Neural cell (in vitro differentiated cells): Measurements from ENCODE around the gene GNB1. TPM values are rescaled to one million over a fixed set of nuclear protein-coding genes. Genes with fewer than 3 reads are reported as not detected.

Experiments
- H2AFZ ChIP-seq: fragments of 200-600, 300-800 bp; sonication (generic), shearing (Covaris generic); 2 replicates; pipeline ENCODE4 v1.6.0; 2014; ENCODE audit warnings: low read depth, mild to moderate bottlenecking, antibody characterized with exemption, low read length, moderate library complexity
- H3F3A ChIP-seq: fragments of 200-600 bp; shearing (Covaris generic); 2 replicates; pipeline ENCODE4 v1.6.1; 2016; ENCODE audit warnings: mild to moderate bottlenecking, moderate library complexity, mixed read lengths, antibody characterized with exemption, low read length; ENCODE audit not compliant: insufficient read depth, poor library complexity, severe bottlenecking
- H3K27ac ChIP-seq: fragments of 200-600, 300-800 bp; sonication (generic), shearing (Covaris generic); 2 replicates; pipeline ENCODE4 v1.5.1; 2014; ENCODE audit warnings: mild to moderate bottlenecking, low read length, moderate library complexity
- H3K27me3 ChIP-seq: fragments of 300-800, 200-600 bp; sonication (generic), shearing (Covaris generic); 2 replicates; pipeline ENCODE4 v1.6.0; 2014; ENCODE audit warnings: mild to moderate bottlenecking, low read depth, low read length, moderate library complexity; ENCODE audit not compliant: insufficient read depth
- H3K36me3 ChIP-seq: fragments of 300-800, 200-600 bp; sonication (generic), shearing (Covaris generic); 2 replicates; pipeline ENCODE4 v1.5.1; 2014; ENCODE audit warnings: mild to moderate bottlenecking, antibody characterized with exemption, low read length, moderate library complexity; ENCODE audit not compliant: insufficient read depth
- H3K4me2 ChIP-seq: fragments of 300-800, 200-600 bp; sonication (generic), shearing (Covaris generic); 2 replicates; pipeline ENCODE4 v1.6.0; 2014; ENCODE audit warnings: mild to moderate bottlenecking, low read length
- H3K4me3 ChIP-seq: fragments of 300-800, 200-600 bp; sonication (generic), shearing (Covaris generic); 2 replicates; pipeline ENCODE4 v1.5.1; 2014; ENCODE audit warnings: mild to moderate bottlenecking, low read length, moderate library complexity
- H3K79me2 ChIP-seq: fragments of 200-600 bp; shearing (Covaris generic); replicated peaks from 2 replicates; pipeline ENCODE4 v1.6.0; 2014; ENCODE audit warnings: mild to moderate bottlenecking, low read length, moderate library complexity; ENCODE audit not compliant: insufficient read depth
- H3K9ac ChIP-seq: fragments of 300-800, 200-600 bp; sonication (generic), shearing (Covaris generic); 2 replicates; pipeline ENCODE4 v1.6.1; 2016; ENCODE audit warnings: mild to moderate bottlenecking, low read length, mixed read lengths
- H3K9me2 ChIP-seq: fragments of 200-600 bp; shearing (Covaris generic); 2 replicates; pipeline ENCODE4 v1.6.1; 2016; ENCODE audit warnings: mild to moderate bottlenecking, low read length, mixed read lengths; ENCODE audit not compliant: insufficient read depth
- H3K9me3 ChIP-seq: fragments of 200-600, 300-800 bp; sonication (generic), shearing (Covaris generic); 2 replicates; pipeline ENCODE4 v1.6.1; 2016; ENCODE audit warnings: mild to moderate bottlenecking, mixed run types, low read length, moderate library complexity, mixed read lengths
- H4K20me1 ChIP-seq: fragments of 200-600 bp; shearing (Covaris generic); 2 replicates; pipeline ENCODE4 v1.6.1; 2016; ENCODE audit warnings: mild to moderate bottlenecking, mixed run types; ENCODE audit not compliant: insufficient read depth
- EP300 ChIP-seq: fragments of 450-650 bp; conservative IDR thresholded peaks from 2 replicates; pipeline ENCODE4 v1.6.1; 2014; ENCODE audit warnings: antibody characterized with exemption, mild to moderate bottlenecking, moderate library complexity; ENCODE audit not compliant: poor library complexity, severe bottlenecking
- EZH2 ChIP-seq: fragments of 200-600, 300-800 bp; shearing (Covaris generic), sonication (generic); IDR thresholded peaks from 2 replicates; pipeline ENCODE4 v1.6.1; 2014; ENCODE audit warnings: antibody characterized with exemption, low read length, borderline replicate concordance, mild to moderate bottlenecking; ENCODE audit not compliant: insufficient read depth, poor library complexity, severe bottlenecking
- MXI1 ChIP-seq: fragments of 450-650 bp; conservative IDR thresholded peaks from 2 replicates; pipeline ENCODE4 v1.6.1; 2014; ENCODE audit warnings: antibody characterized with exemption, mild to moderate bottlenecking; ENCODE audit not compliant: poor library complexity, severe bottlenecking
- POLR2AphosphoS5 ChIP-seq: IDR thresholded peaks from 2 replicates; pipeline ENCODE4 v1.6.1; 2012
- RAD21 ChIP-seq: fragments of 450-650 bp; conservative IDR thresholded peaks from 2 replicates; pipeline ENCODE4 v1.6.1; 2014; ENCODE audit warnings: antibody characterized with exemption, mild to moderate bottlenecking, moderate library complexity
- SMC3 ChIP-seq: fragments of 450-650 bp; conservative IDR thresholded peaks from 2 replicates; pipeline ENCODE4 v1.6.1; 2014; ENCODE audit warnings: antibody characterized with exemption, mild to moderate bottlenecking, moderate library complexity; ENCODE audit not compliant: poor library complexity
- TAF1 ChIP-seq: IDR thresholded peaks from 2 replicates; pipeline ENCODE4 v1.6.1; 2012; ENCODE audit warnings: low read depth
- polyA plus RNA-seq: library from polyadenylated mRNA; depleted of rRNA; stranded (reverse); fragments of >200 nt; gene quantifications from 2 replicates; pipeline ENCODE4 v1.2.3, GENCODE V29; 2014
- TF ChIP-seq, protein P1 (sequence below): fragments of 450-650 bp; IDR thresholded peaks from 2 replicates; pipeline ENCODE4 v1.5.1; 2014; ENCODE audit warnings: antibody characterized with exemption, mild to moderate bottlenecking, moderate library complexity; ENCODE audit not compliant: poor library complexity, severe bottlenecking
- TF ChIP-seq, protein P2 (sequence below): IDR thresholded peaks from 2 replicates; pipeline ENCODE4 v1.6.1; 2012; ENCODE audit warnings: borderline replicate concordance

Gene GNB1
- polyA plus RNA-seq, 1 donor from 2014 or later, result 325 TPM

DNA sequence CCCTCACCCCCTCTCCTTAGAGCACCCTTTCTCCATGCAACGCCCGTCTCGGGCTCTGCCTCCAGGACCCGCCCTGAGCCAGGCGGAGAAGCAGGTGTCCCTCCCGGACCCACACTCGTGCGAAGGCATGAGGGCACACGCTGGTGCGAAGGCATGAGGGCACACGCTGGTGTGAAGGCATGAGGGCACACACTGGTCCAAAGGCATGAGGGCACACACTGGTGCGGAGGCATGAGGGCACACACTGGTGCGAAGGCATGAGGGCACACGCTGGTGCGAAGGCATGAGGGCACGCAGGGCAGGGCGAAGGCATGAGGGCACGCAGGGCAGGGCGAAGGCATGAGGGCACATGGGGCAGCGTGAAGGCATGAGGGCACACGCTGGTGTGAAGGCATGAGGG, 34.0 kb upstream of the GNB1 start:
- Histone ChIP-seq H3K79me2 (no peaks in the 10 kb centered on the region), H3K4me3 (no peak overlapping the region), H3K9me2 (no peaks in the 10 kb centered on the region), H3K27me3 (no peaks in the 10 kb centered on the region), H3K4me2 (no peak overlapping the region), H3F3A (no peaks in the 10 kb centered on the region), H2AFZ (no peak overlapping the region), H3K27ac (no peak overlapping the region), H3K36me3 (no peaks in the 10 kb centered on the region), H3K9me3 (no peaks in the 10 kb centered on the region), H3K9ac (no peak overlapping the region), H4K20me1 (no peaks in the 10 kb centered on the region)
- TF ChIP-seq POLR2AphosphoS5 (no peak), EP300 (no peak), RAD21 (no peak), SMC3 (no peak), EZH2 (no peak), TAF1 (no peak), MXI1 (no peak)
- TF ChIP-seq, protein P1, sequence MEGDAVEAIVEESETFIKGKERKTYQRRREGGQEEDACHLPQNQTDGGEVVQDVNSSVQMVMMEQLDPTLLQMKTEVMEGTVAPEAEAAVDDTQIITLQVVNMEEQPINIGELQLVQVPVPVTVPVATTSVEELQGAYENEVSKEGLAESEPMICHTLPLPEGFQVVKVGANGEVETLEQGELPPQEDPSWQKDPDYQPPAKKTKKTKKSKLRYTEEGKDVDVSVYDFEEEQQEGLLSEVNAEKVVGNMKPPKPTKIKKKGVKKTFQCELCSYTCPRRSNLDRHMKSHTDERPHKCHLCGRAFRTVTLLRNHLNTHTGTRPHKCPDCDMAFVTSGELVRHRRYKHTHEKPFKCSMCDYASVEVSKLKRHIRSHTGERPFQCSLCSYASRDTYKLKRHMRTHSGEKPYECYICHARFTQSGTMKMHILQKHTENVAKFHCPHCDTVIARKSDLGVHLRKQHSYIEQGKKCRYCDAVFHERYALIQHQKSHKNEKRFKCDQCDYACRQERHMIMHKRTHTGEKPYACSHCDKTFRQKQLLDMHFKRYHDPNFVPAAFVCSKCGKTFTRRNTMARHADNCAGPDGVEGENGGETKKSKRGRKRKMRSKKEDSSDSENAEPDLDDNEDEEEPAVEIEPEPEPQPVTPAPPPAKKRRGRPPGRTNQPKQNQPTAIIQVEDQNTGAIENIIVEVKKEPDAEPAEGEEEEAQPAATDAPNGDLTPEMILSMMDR, result no peak
- TF ChIP-seq, protein P2, sequence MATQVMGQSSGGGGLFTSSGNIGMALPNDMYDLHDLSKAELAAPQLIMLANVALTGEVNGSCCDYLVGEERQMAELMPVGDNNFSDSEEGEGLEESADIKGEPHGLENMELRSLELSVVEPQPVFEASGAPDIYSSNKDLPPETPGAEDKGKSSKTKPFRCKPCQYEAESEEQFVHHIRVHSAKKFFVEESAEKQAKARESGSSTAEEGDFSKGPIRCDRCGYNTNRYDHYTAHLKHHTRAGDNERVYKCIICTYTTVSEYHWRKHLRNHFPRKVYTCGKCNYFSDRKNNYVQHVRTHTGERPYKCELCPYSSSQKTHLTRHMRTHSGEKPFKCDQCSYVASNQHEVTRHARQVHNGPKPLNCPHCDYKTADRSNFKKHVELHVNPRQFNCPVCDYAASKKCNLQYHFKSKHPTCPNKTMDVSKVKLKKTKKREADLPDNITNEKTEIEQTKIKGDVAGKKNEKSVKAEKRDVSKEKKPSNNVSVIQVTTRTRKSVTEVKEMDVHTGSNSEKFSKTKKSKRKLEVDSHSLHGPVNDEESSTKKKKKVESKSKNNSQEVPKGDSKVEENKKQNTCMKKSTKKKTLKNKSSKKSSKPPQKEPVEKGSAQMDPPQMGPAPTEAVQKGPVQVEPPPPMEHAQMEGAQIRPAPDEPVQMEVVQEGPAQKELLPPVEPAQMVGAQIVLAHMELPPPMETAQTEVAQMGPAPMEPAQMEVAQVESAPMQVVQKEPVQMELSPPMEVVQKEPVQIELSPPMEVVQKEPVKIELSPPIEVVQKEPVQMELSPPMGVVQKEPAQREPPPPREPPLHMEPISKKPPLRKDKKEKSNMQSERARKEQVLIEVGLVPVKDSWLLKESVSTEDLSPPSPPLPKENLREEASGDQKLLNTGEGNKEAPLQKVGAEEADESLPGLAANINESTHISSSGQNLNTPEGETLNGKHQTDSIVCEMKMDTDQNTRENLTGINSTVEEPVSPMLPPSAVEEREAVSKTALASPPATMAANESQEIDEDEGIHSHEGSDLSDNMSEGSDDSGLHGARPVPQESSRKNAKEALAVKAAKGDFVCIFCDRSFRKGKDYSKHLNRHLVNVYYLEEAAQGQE, result no peak

DNA sequence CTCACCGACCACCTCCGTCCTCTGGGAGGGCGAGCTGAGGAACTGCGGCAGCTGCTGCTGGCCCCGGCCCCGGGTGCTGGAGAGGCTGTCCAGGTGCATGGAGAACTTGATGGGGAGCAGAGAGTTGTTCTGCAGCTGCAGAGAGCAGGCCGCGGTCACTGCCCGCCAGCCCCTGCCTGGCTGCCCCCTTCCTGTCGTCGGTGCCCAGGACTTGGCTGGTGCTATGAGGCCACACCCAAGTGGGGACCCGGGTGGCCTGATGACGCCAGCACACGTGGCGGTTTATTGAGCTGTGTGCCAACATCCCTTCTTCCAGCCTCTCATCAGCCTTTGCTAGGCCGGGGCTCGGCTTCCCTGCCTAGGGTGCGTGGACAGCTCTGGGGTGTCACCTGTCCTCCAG, 33.5 kb upstream of the GNB1 start:
- no peak overlapping the region for H3K27ac ChIP-seq
- H3K9ac ChIP-seq, result no peak overlapping the region
- H3K27me3 ChIP-seq, result no peaks in the 10 kb centered on the region
- H3K36me3 ChIP-seq, result no peaks in the 10 kb centered on the region
- H3F3A ChIP-seq, result no peaks in the 10 kb centered on the region
- H3K4me2 ChIP-seq, result no peak overlapping the region
- no peaks in the 10 kb centered on the region for H3K9me2 ChIP-seq
- H4K20me1 ChIP-seq, result no peaks in the 10 kb centered on the region
- TF ChIP-seq EP300 (no peak), RAD21 (no peak), SMC3 (no peak), MXI1 (no peak), POLR2AphosphoS5 (no peak), EZH2 (no peak), TAF1 (no peak)
- TF ChIP-seq, protein P1, result no peak
- TF ChIP-seq, protein P2, result no peak
- no peak overlapping the region for H3K4me3 ChIP-seq
- no peaks in the 10 kb centered on the region for H3K79me2 ChIP-seq
- H3K9me3 ChIP-seq, result no peaks in the 10 kb centered on the region
- H2AFZ ChIP-seq, result no peak overlapping the region
